Endothelial cell (in vitro differentiated cells): Measurements from ENCODE around the gene UBQLN4. TPM values are rescaled to one million over a fixed set of nuclear protein-coding genes. Genes with fewer than 3 reads are reported as not detected.

ENCODE experiments used
- DNase-seq: peaks from one replicate; pipeline ENCODE4 v3.0.0; 2021; ENCODE audit warnings: low spot score
- H3K27ac Mint-ChIP-seq: one replicate; pipeline ENCODE4 v1.8.0; 2021; ENCODE audit warnings: mixed read lengths, inconsistent platforms; ENCODE audit not compliant: unreplicated experiment
- H3K27me3 Mint-ChIP-seq: one replicate; pipeline ENCODE4 v1.8.0; 2021; ENCODE audit warnings: mild to moderate bottlenecking, moderate library complexity, mixed read lengths, inconsistent platforms; ENCODE audit not compliant: unreplicated experiment
- H3K36me3 Mint-ChIP-seq: one replicate; pipeline ENCODE4 v1.8.0; 2021; ENCODE audit warnings: mild to moderate bottlenecking, low read depth, mixed read lengths, inconsistent platforms; ENCODE audit not compliant: unreplicated experiment
- H3K4me1 Mint-ChIP-seq: one replicate; pipeline ENCODE4 v1.8.0; 2021; ENCODE audit warnings: mild to moderate bottlenecking, mixed read lengths, inconsistent platforms; ENCODE audit not compliant: unreplicated experiment
- H3K4me3 Mint-ChIP-seq: one replicate; pipeline ENCODE4 v1.8.0; 2021; ENCODE audit warnings: mild to moderate bottlenecking, mixed read lengths, inconsistent platforms; ENCODE audit not compliant: unreplicated experiment
- H3K9me3 Mint-ChIP-seq: one replicate; pipeline ENCODE4 v1.8.0; 2021; ENCODE audit warnings: mixed read lengths, inconsistent platforms; ENCODE audit not compliant: unreplicated experiment
- total RNA-seq: library from RNA; stranded (reverse); fragmentation: NEBNext Ultra II Directional; extraction: Animal tissue kit (Norgen Biotek cat#: 25700); gene quantifications from one replicate; pipeline ENCODE4 v1.2.1, GENCODE V29; 2021; ENCODE audit not compliant: unreplicated experiment
- TF ChIP-seq, protein P1 (sequence below): fragments of 200-600 bp; sonication (generic); IDR thresholded peaks from one replicate; pipeline ENCODE4 v1.5.0; 2021; ENCODE audit warnings: antibody characterized with exemption; ENCODE audit not compliant: unreplicated experiment

UBQLN4 gene
- total RNA-seq, 1 donor from 2014 or later: 47.6 TPM

DNA sequence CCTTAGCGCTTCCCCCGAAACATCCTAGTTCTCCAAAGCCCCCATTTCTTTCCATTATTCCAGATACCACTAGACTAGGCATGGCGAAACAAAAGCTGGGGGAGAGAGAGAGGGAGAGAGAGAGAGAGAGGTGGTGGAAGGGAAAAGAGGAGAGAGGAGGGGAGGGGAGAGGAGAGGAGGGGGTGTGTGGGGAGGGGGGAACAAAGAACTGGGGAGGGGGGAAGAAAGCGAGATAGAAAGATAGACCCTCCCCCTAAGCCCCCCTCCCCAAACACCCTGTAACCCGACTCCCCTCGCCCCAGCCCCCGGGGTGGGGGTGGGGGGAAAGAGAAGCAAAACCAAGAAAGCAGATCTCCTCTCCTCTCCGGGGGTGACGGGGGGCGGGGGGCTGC, 28.3 kb upstream of the UBQLN4 start:
- Mint-ChIP-seq H3K27ac (peak overlapping the region; percentile 85), H3K36me3 (peaks cover 23% of the 10 kb centered on the region), H3K9me3 (no peaks in the 10 kb centered on the region), H3K4me3 (peak overlapping the region; percentile 96), H3K4me1 (peaks cover 69% of the 10 kb centered on the region), H3K27me3 (peaks cover 17% of the 10 kb centered on the region)
- DNase-seq: no peak
- TF ChIP-seq, protein P1, sequence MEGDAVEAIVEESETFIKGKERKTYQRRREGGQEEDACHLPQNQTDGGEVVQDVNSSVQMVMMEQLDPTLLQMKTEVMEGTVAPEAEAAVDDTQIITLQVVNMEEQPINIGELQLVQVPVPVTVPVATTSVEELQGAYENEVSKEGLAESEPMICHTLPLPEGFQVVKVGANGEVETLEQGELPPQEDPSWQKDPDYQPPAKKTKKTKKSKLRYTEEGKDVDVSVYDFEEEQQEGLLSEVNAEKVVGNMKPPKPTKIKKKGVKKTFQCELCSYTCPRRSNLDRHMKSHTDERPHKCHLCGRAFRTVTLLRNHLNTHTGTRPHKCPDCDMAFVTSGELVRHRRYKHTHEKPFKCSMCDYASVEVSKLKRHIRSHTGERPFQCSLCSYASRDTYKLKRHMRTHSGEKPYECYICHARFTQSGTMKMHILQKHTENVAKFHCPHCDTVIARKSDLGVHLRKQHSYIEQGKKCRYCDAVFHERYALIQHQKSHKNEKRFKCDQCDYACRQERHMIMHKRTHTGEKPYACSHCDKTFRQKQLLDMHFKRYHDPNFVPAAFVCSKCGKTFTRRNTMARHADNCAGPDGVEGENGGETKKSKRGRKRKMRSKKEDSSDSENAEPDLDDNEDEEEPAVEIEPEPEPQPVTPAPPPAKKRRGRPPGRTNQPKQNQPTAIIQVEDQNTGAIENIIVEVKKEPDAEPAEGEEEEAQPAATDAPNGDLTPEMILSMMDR: no peak

DNA sequence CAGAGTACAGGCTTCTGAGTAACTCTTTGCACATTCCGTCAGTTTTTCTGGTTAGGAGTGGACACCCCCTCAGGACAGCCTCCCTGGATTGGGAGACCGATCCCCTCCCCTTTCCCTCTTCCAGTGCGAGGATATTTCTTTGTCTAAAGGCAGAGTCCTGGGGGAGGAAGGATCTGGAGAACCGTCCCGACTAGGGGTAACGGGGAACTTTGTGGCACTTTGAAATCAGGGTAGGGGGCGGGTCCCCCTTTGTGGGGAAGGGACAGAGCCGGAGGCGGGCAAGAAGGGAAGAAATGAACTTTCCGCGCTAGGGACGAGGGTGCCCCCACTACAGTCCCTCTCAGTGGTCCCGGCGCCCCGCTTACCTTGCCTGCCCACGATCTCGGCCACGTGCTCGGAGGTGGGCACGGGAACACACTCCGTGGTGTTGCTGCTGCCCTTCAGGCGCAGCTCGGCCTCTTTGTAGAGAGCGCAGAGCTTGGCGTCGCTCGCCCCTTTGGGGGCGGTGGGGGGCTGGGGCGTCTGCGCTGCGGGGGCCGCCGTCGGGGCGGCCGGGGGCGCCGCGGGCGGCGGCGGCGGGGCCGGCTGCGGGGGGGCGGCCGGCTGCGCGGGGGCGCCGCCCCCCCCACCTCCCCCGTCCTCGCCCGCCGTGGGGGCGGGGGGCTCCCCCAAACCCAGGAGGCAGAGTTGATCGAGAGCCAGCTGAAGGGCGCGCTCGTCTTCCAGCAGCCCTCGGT, 27.8 kb upstream of the UBQLN4 start:
- Mint-ChIP-seq H3K27ac (peak overlapping the region; percentile 85), H3K4me3 (peak overlapping the region; percentile 97), H3K4me1 (peaks cover 68% of the 10 kb centered on the region), H3K36me3 (peaks cover 24% of the 10 kb centered on the region), H3K9me3 (no peaks in the 10 kb centered on the region), H3K27me3 (peaks cover 17% of the 10 kb centered on the region)
- DNase-seq: no peak
- TF ChIP-seq, protein P1: no peak

DNA sequence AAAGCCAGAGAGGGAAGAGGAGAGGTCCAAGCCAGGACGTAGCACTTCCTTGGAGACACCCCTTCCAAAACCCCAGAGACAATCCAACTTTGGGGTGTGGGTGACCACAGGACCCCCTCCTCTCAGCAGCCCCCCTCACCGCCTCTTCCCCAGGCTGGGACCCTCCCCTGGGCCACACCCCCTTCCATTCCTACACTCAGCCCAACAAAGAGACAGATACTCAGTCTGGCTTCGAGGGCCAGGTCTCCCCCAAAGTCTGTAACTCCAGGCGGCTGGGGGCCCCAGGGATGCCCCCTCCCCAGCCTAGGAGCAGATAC, 27.2 kb upstream of the UBQLN4 start:
- DNase-seq: no peak
- Mint-ChIP-seq H3K9me3 (no peaks in the 10 kb centered on the region), H3K4me3 (peak overlapping the region; percentile 97), H3K36me3 (peaks cover 28% of the 10 kb centered on the region), H3K4me1 (peaks cover 68% of the 10 kb centered on the region), H3K27me3 (peaks cover 17% of the 10 kb centered on the region), H3K27ac (peak overlapping the region; percentile 74)
- TF ChIP-seq, protein P1: no peak

DNA sequence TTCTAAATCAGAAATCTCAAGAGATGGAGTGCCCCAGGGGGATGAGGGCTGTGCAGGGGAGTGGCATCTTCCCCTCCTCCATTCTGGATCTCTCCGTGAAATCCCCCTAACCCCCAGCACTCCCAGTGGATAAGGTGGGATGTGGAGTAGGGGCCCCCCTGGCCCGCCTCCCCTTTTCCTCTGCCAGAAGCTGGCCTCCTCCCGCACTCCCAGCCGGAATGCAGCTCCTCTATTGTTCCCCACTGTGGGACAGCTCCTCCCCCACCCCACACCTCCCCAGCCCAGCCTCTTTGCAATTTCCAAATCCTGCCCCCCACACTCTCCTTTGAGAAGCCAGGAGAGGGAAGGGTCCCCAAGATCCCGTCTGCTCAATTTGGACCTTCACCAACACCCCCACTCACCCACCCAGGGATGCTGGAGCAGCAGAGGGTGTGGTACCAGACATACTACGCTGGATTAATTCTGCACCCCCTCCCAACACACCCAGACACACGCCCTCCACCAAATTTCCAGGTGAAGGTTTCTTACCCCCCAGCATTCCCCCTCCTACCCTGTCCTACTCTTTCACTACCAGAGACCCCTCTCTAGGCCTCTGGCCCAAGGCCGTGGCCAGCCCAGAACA, 26.8 kb upstream of the UBQLN4 start:
- Mint-ChIP-seq H3K27ac (peak overlapping the region; percentile 74), H3K27me3 (peaks cover 19% of the 10 kb centered on the region), H3K9me3 (no peaks in the 10 kb centered on the region), H3K4me3 (peak overlapping the region; percentile 97), H3K4me1 (peaks cover 71% of the 10 kb centered on the region), H3K36me3 (peaks cover 32% of the 10 kb centered on the region)
- no peak for DNase-seq
- TF ChIP-seq, protein P1: no peak

DNA sequence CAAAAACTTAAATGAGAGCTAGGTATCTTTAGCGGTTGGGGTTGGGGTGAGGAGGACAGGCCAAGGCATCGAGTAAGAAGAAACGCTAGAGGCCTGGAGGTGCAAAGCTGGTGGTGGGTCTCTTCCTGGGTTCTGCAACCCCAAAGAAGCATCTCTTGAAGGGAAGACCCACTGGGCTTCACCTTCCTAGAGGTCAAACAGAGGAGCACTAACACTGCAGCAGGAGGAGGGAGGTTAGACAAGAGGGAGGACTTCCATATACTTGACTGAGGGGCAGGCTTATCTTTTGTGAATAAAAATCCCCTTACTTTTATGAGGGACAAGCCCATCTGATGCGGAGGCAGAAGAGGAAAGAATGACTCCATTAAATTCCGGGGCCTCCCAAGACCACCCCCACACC, 26.2 kb upstream of the UBQLN4 start:
- Mint-ChIP-seq H3K4me1 (peaks cover 71% of the 10 kb centered on the region), H3K27me3 (peaks cover 21% of the 10 kb centered on the region), H3K27ac (no peak overlapping the region), H3K4me3 (peak overlapping the region; percentile 97), H3K9me3 (no peaks in the 10 kb centered on the region), H3K36me3 (peaks cover 35% of the 10 kb centered on the region)
- DNase-seq: no peak
- TF ChIP-seq, protein P1: no peak
